DOHH2 (cell line): Measurements from ENCODE around the gene CILP.
"Not testable (repeated sequence)": the region's sequence is repeated elsewhere in the genome, so short reads cannot be mapped to it uniquely, and the experiment has no call there.

Source experiments
- H3F3A ChIP-seq: fragments of 200-600 bp; sonication (generic), shearing (Covaris generic); 2 replicates; pipeline ENCODE4 v1.6.0; 2016; ENCODE audit warnings: antibody characterized with exemption, mild to moderate bottlenecking; ENCODE audit not compliant: control insufficient read depth, insufficient read depth
- H3K27ac ChIP-seq: fragments of 200-600 bp; sonication (generic); 2 replicates; pipeline ENCODE4 v1.5.1; 2014; ENCODE audit warnings: low read depth, mild to moderate bottlenecking, low read length, moderate library complexity
- H3K27me3 ChIP-seq: fragments of 200-600 bp; sonication (generic); 2 replicates; pipeline ENCODE4 v1.6.1; 2014; ENCODE audit warnings: mild to moderate bottlenecking, low read length, mixed read lengths; ENCODE audit not compliant: control insufficient read depth
- H3K36me3 ChIP-seq: fragments of 200-600 bp; sonication (generic); 2 replicates; pipeline ENCODE4 v1.6.1; 2014; ENCODE audit warnings: mild to moderate bottlenecking, low read length, moderate library complexity, mixed read lengths; ENCODE audit not compliant: control insufficient read depth
- H3K4me1 ChIP-seq: fragments of 200-600 bp; sonication (generic); 2 replicates; pipeline ENCODE4 v1.6.1; 2014; ENCODE audit warnings: mild to moderate bottlenecking, low read length, mixed read lengths; ENCODE audit not compliant: control insufficient read depth
- H3K4me2 ChIP-seq: fragments of 200-600 bp; sonication (generic); 2 replicates; pipeline ENCODE4 v1.6.0; 2014; ENCODE audit warnings: mild to moderate bottlenecking, low read length, moderate library complexity
- H3K4me3 ChIP-seq: fragments of 200-600 bp; sonication (generic); 2 replicates; pipeline ENCODE4 v1.5.1; 2014; ENCODE audit warnings: mild to moderate bottlenecking, low read length, mixed read lengths
- H3K79me2 ChIP-seq: fragments of 200-600 bp; sonication (generic); 2 replicates; pipeline ENCODE4 v1.6.1; 2014; ENCODE audit warnings: mild to moderate bottlenecking, low read length, mixed read lengths; ENCODE audit not compliant: control insufficient read depth
- H3K9me2 ChIP-seq: fragments of 200-600 bp; sonication (generic); replicated peaks from 2 replicates; pipeline ENCODE4 v1.6.1; 2014; ENCODE audit warnings: mild to moderate bottlenecking, low read length, mixed read lengths; ENCODE audit not compliant: control insufficient read depth
- H3K9me3 ChIP-seq: fragments of 200-600 bp; sonication (generic); 2 replicates; pipeline ENCODE4 v1.6.1; 2014; ENCODE audit warnings: antibody characterized with exemption, low read length, mixed read lengths; ENCODE audit not compliant: control insufficient read depth, insufficient read depth
- H4K20me1 ChIP-seq: fragments of 200-600 bp; sonication (generic); 2 replicates; pipeline ENCODE4 v1.6.0; 2014; ENCODE audit warnings: low read depth, mild to moderate bottlenecking, antibody characterized with exemption, low read length, moderate library complexity; ENCODE audit not compliant: control insufficient read depth, insufficient read depth
- CTCF ChIP-seq: fragments of 200-600 bp; sonication (generic); IDR thresholded peaks from one replicate; pipeline ENCODE4 v1.5.1; 2014; ENCODE audit warnings: antibody characterized with exemption, mild to moderate bottlenecking, low read depth, low read length; ENCODE audit not compliant: poor library complexity, severe bottlenecking
- EZH2phosphoT487 ChIP-seq: fragments of 200-600 bp; sonication (generic); IDR thresholded peaks from 2 replicates; pipeline ENCODE4 v1.6.1; 2017; ENCODE audit warnings: borderline replicate concordance, mild to moderate bottlenecking, antibody characterized with exemption, low read length, moderate library complexity, mixed read lengths

The CILP gene

GRCh38 chr15:65231306-65231705 is 20.0 kb upstream of the CILP start:
- Histone ChIP-seq H3K79me2 (no peaks in the 10 kb centered on the region), H3K4me3 (no peak overlapping the region), H3K4me1 (no peaks in the 10 kb centered on the region), H3K27ac (no peak overlapping the region), H3K4me2 (no peak overlapping the region), H4K20me1 (no peaks in the 10 kb centered on the region), H3F3A (no peaks in the 10 kb centered on the region), H3K9me3 (no peaks in the 10 kb centered on the region), H3K9me2 (no peaks in the 10 kb centered on the region), H3K36me3 (no peaks in the 10 kb centered on the region), H3K27me3 (no peaks in the 10 kb centered on the region)
- TF ChIP-seq EZH2phosphoT487 (no peak), CTCF (no peak)

GRCh38 chr15:65226901-65227300 is 15.6 kb upstream of the CILP start:
- H4K20me1 ChIP-seq, H3K4me2 ChIP-seq, H3K4me1 ChIP-seq, H3K79me2 ChIP-seq, H3F3A ChIP-seq, H3K27ac ChIP-seq, H3K9me2 ChIP-seq, H3K27me3 ChIP-seq, H3K36me3 ChIP-seq, H3K9me3 ChIP-seq, H3K4me3 ChIP-seq: not testable (repeated sequence)

GRCh38 chr15:65226221-65226620 is 14.9 kb upstream of the CILP start:
- no peaks in the 10 kb centered on the region for H4K20me1 ChIP-seq
- TF ChIP-seq EZH2phosphoT487 = no peak
- TF ChIP-seq CTCF = no peak
- 0 out of 2 replicates have a peak, but pooled peaks cover 4% of the 10 kb centered on the region for H3K27me3 ChIP-seq
- H3K9me3 ChIP-seq = no peaks in the 10 kb centered on the region
- H3K9me2 ChIP-seq = no peaks in the 10 kb centered on the region
- H3K79me2 ChIP-seq = no peaks in the 10 kb centered on the region
- H3K27ac ChIP-seq = no peak overlapping the region
- no peaks in the 10 kb centered on the region for H3F3A ChIP-seq
- no peak overlapping the region for H3K4me2 ChIP-seq
- H3K4me1 ChIP-seq = no peaks in the 10 kb centered on the region
- H3K4me3 ChIP-seq = no peak overlapping the region
- no peaks in the 10 kb centered on the region for H3K36me3 ChIP-seq

- no peak overlapping the region for H3K4me3 ChIP-seq
- no peaks in the 10 kb centered on the region for H3K9me3 ChIP-seq
- no peak overlapping the region for H3K27ac ChIP-seq
- H3K36me3 ChIP-seq = no peaks in the 10 kb centered on the region
- no peaks in the 10 kb centered on the region for H3F3A ChIP-seq
- H4K20me1 ChIP-seq = no peaks in the 10 kb centered on the region
- TF ChIP-seq CTCF (no peak), EZH2phosphoT487 (no peak)
- 0 out of 2 replicates have a peak, but pooled peaks cover 4% of the 10 kb centered on the region for H3K27me3 ChIP-seq
- H3K4me1 ChIP-seq = no peaks in the 10 kb centered on the region
- H3K79me2 ChIP-seq = no peaks in the 10 kb centered on the region
- H3K9me2 ChIP-seq = no peaks in the 10 kb centered on the region
- H3K4me2 ChIP-seq = no peak overlapping the region
These were observed 12.7 kb upstream of the CILP start for GRCh38 chr15:65223996-65224395.
